H1 (cell line): ENCODE data around the gene FOXF1. TPM values are rescaled to one million over a fixed set of nuclear protein-coding genes. Genes with fewer than 3 reads are reported as not detected.

Experiments
- CTCF ChIA-PET: fragments of 300-600 bp; sonication (Branson Sonifier 250); formaldehyde crosslinking; loops from one replicate; lab custom pipeline; 2021; ENCODE audit not compliant: partially characterized antibody; lab: Charles Lee
- POLR2A ChIA-PET: fragments of 300-600 bp; sonication (Branson Sonifier 250); formaldehyde crosslinking; loops from one replicate; lab custom pipeline; 2021; ENCODE audit warnings: inconsistent platforms; ENCODE audit not compliant: partially characterized antibody; lab: Charles Lee
- DNase-seq, 2 experiments: peaks; one replicate each; pipeline versions ENCODE4 v3.0.0 to v3.0.0-alpha.2; 2010 to 2022; ENCODE audit warnings: low spot score in 2 of 2, low read depth in 1 of 2, mixed read lengths in 1 of 2
- FAIRE-seq: peaks from 2 replicates; lab custom pipeline; 2011; peaks lifted over from hg19 to GRCh38; lab: Jason Lieb, UNC
- H2AFZ ChIP-seq: 2 replicates; pipeline ENCODE4 v1.8.1; 2012; ENCODE audit warnings: low read length, inconsistent platforms
- H2AK5ac ChIP-seq: 2 replicates; pipeline ENCODE4 v1.6.1; 2013; ENCODE audit warnings: low read depth, low read length
- H2BK120ac ChIP-seq: replicated peaks from 2 replicates; pipeline ENCODE3; 2013; ENCODE audit warnings: low read depth, low read length, inconsistent platforms
- H2BK12ac ChIP-seq: 2 replicates; pipeline ENCODE4 v1.6.1; 2013; ENCODE audit warnings: low read depth, low read length
- H2BK15ac ChIP-seq: 2 replicates; pipeline ENCODE4 v1.6.1; 2013; ENCODE audit warnings: low read length
- H2BK20ac ChIP-seq: 2 replicates; pipeline ENCODE4 v1.6.1; 2013; ENCODE audit warnings: low read length
- H2BK5ac ChIP-seq: 2 replicates; pipeline ENCODE4 v1.6.1; 2013; ENCODE audit warnings: low read depth, low read length
- H3K14ac ChIP-seq: 2 replicates; pipeline ENCODE4 v1.6.1; 2013; ENCODE audit warnings: inconsistent platforms; ENCODE audit not compliant: insufficient read length
- H3K18ac ChIP-seq: 2 replicates; pipeline ENCODE4 v1.6.1; 2013; ENCODE audit warnings: low read length; ENCODE audit errors: extremely low read depth
- H3K23ac ChIP-seq: 2 replicates; pipeline ENCODE4 v1.6.1; 2013; ENCODE audit warnings: inconsistent platforms; ENCODE audit not compliant: insufficient read length
- H3K23me2 ChIP-seq: 2 replicates; pipeline ENCODE4 v1.6.1; 2013; ENCODE audit warnings: low read depth, low read length
- H3K27ac ChIP-seq: 2 replicates; pipeline ENCODE4 v1.6.1; 2011; ENCODE audit warnings: low read depth, low read length, inconsistent platforms
- H3K27me3 ChIP-seq, 4 experiments: replicated peaks in 1 of 4; 1 replicate in 1 of 4; 2 replicates in 3 of 4; pipeline versions ENCODE4 v1.6.1 to v1.8.1; 2011 to 2013; ENCODE audit warnings: low read length in 3 of 4, mild to moderate bottlenecking in 3 of 4, inconsistent platforms in 2 of 4, mixed read lengths in 2 of 4, moderate library complexity in 1 of 4; ENCODE audit not compliant: control insufficient read depth in 3 of 4, insufficient read depth in 3 of 4; ENCODE audit errors: extremely low read depth in 1 of 4
- H3K36me3 ChIP-seq, 4 experiments: 2 replicates each; pipeline versions ENCODE4 v1.6.1 to v1.8.1; 2011 to 2013; ENCODE audit warnings: mild to moderate bottlenecking in 4 of 4, low read length in 3 of 4, moderate library complexity in 2 of 4, control low read depth in 1 of 4, inconsistent platforms in 1 of 4; ENCODE audit not compliant: insufficient read depth in 4 of 4, control insufficient read depth in 2 of 4
- H3K4ac ChIP-seq: replicated peaks from 2 replicates; pipeline ENCODE3; 2013; ENCODE audit warnings: low read length, low read depth, mixed read lengths, inconsistent platforms; ENCODE audit not compliant: insufficient read length
- H3K4me1 ChIP-seq, 4 experiments: replicated peaks in 1 of 4; 1 replicate in 1 of 4; 2 replicates in 3 of 4; pipeline versions ENCODE4 v1.6.1 to v1.8.1; 2011 to 2013; ENCODE audit warnings: low read length in 3 of 4, inconsistent platforms in 2 of 4, mixed read lengths in 1 of 4; ENCODE audit not compliant: insufficient read depth in 4 of 4, control insufficient read depth in 3 of 4
- H3K4me2 ChIP-seq, 2 experiments: 2 replicates each; pipeline versions ENCODE4 v1.6.1 to v1.8.1; 2011 to 2013; ENCODE audit warnings: low read depth in 2 of 2, low read length in 2 of 2, control low read depth in 1 of 2, inconsistent platforms in 1 of 2, mild to moderate bottlenecking in 1 of 2; ENCODE audit not compliant: insufficient read depth in 1 of 2
- H3K4me3 ChIP-seq, 4 experiments: fragments of 200-600, 300-600 bp in 1 of 4; sonication (generic), shearing (Covaris generic), sonication (Bioruptor Twin) in 1 of 4; 2 replicates each; pipeline versions ENCODE4 v1.5.1 to v1.8.1; 2011 to 2016; ENCODE audit warnings: low read length in 4 of 4, low read depth in 3 of 4, control low read depth in 2 of 4, inconsistent platforms in 2 of 4, mild to moderate bottlenecking in 2 of 4, mixed read lengths in 1 of 4, moderate library complexity in 1 of 4; ENCODE audit not compliant: insufficient read depth in 2 of 4; ENCODE audit errors: extremely low read depth in 1 of 4
- H3K56ac ChIP-seq: replicated peaks from 2 replicates; pipeline ENCODE3; 2013; ENCODE audit warnings: low read depth, mild to moderate bottlenecking, mixed read lengths, low read length, inconsistent platforms; ENCODE audit not compliant: insufficient read length
- H3K79me1 ChIP-seq: 2 replicates; pipeline ENCODE4 v1.6.1; 2013; ENCODE audit warnings: low read depth, low read length, control low read depth
- H3K79me2 ChIP-seq, 2 experiments: 2 replicates each; pipeline versions ENCODE4 v1.6.1 to v1.8.1; 2012 to 2013; ENCODE audit warnings: low read length in 2 of 2, mild to moderate bottlenecking in 2 of 2, inconsistent platforms in 1 of 2; ENCODE audit not compliant: insufficient read depth in 2 of 2, control insufficient read depth in 1 of 2
- H3K9ac ChIP-seq, 4 experiments: replicated peaks in 1 of 4; 1 replicate in 1 of 4; 2 replicates in 3 of 4; pipeline versions ENCODE4 v1.6.1 to v1.8.1; 2011 to 2013; ENCODE audit warnings: low read depth in 3 of 4, low read length in 3 of 4, control low read depth in 2 of 4, mild to moderate bottlenecking in 2 of 4, moderate library complexity in 2 of 4, inconsistent platforms in 1 of 4; ENCODE audit errors: extremely low read depth in 1 of 4
- H3K9me3 ChIP-seq, 2 experiments: 2 replicates each; pipeline versions ENCODE4 v1.6.1 to v1.8.1; 2012 to 2013; ENCODE audit warnings: mild to moderate bottlenecking in 2 of 2, moderate library complexity in 2 of 2, control low read depth in 1 of 2, inconsistent platforms in 1 of 2, low read depth in 1 of 2, low read length in 1 of 2, mixed read lengths in 1 of 2; ENCODE audit not compliant: insufficient read depth in 2 of 2
- H4K20me1 ChIP-seq, 2 experiments: replicated peaks in 1 of 2; 2 replicates each; pipeline versions ENCODE3 to v1.8.1; 2011 to 2013; ENCODE audit warnings: inconsistent platforms in 2 of 2, low read length in 2 of 2, mild to moderate bottlenecking in 1 of 2; ENCODE audit not compliant: insufficient read depth in 2 of 2, control insufficient read depth in 1 of 2
- H4K5ac ChIP-seq: 2 replicates; pipeline ENCODE4 v1.6.1; 2013; ENCODE audit warnings: low read length, low read depth, mixed read lengths, inconsistent platforms; ENCODE audit not compliant: insufficient read length
- H4K8ac ChIP-seq: 2 replicates; pipeline ENCODE4 v1.8.0; 2013; ENCODE audit warnings: mild to moderate bottlenecking, moderate library complexity, low read length, inconsistent platforms; ENCODE audit not compliant: insufficient read depth; ENCODE audit errors: extremely low read depth
- H4K91ac ChIP-seq: replicated peaks from 2 replicates; pipeline ENCODE3; 2013; ENCODE audit warnings: low read length, mixed read lengths, inconsistent platforms; ENCODE audit not compliant: insufficient read length
- ASH2L ChIP-seq: fragments of 200-600, 300-600 bp; sonication (generic); IDR thresholded peaks from one replicate; pipeline ENCODE4 v1.7.1; 2017; ENCODE audit warnings: low read length
- RNF2 ChIP-seq: fragments of 200-900, 300-1000 bp; sonication (generic); IDR thresholded peaks from 2 replicates; pipeline ENCODE4 v1.7.1; 2016; ENCODE audit warnings: borderline replicate concordance, low read depth, mild to moderate bottlenecking, antibody characterized with exemption, low read length; ENCODE audit not compliant: poor library complexity, severe bottlenecking; ENCODE audit errors: missing control alignments
- ZNF274 ChIP-seq: IDR thresholded peaks from 2 replicates; pipeline ENCODE4 v1.7.0; 2012; ENCODE audit warnings: low read length, borderline replicate concordance; ENCODE audit errors: extremely low read depth
- WGBS, 2 experiments: shearing (Covaris generic) in 1 of 2; methylation state at CpG; one replicate each; pipeline versions ENCODE4 v1.1.6 to v1.1.7; 2013 to 2015; ENCODE audit warnings: low lambda C conversion rate in 2 of 2, mixed read lengths in 2 of 2, inconsistent platforms in 1 of 2, low coverage in 1 of 2, missing lambda C conversion rate in 1 of 2; ENCODE audit not compliant: insufficient replicate concordance in 2 of 2, insufficient coverage in 1 of 2, insufficient read length in 1 of 2; ENCODE audit errors: extremely low coverage in 1 of 2, missing lambda C conversion rate in 1 of 2; 5-methylcytosine and 5-hydroxymethylcytosine counted together
- polyA plus RNA-seq, 7 experiments: library from polyadenylated mRNA; depleted of rRNA in 3 of 7; stranded (reverse) in 5 of 7; unstranded in 2 of 7; fragments of >200 nt in 5 of 7; fragments of 200-250 nt in 2 of 7; gene quantifications; 1 replicate in 5 of 7; 2 replicates in 1 of 7; 4 replicates in 1 of 7; pipeline versions ENCODE4 v1.2.1 to v1.2.3, GENCODE V29; 2011 to 2013; ENCODE audit warnings: missing spikeins in 2 of 7, mixed read lengths in 2 of 7
- total RNA-seq: library from RNA; stranded (reverse); fragmentation: NEBNext Ultra II Directional; extraction: Animal tissue kit (Norgen Biotek cat#: 25700); gene quantifications from 2 replicates; pipeline ENCODE4 v1.2.1, GENCODE V29; 2021

The FOXF1 gene
- total and polyA plus RNA-seq, 2 of the 8 experiments (the other 6 are each of a cell fraction or from before 2014, with no cell fraction given) = 0.02 TPM; not detected in 1

- peaks cover 19 to 33% of the 10 kb centered on the region in 2 experiments for H4K20me1 ChIP-seq
- ChIA-PET POLR2A (interaction anchor here (1.0 to 1.2 kb wide), 2 partner anchors 11 to 19 kb away, joined by 3 read pairs; no protein-coding TSS in a partner anchor), CTCF (interaction anchor here (1.1 to 1.5 kb wide), 5 partner anchors 8 to 439 kb away, joined by 3 to 6 read pairs (median 4); no protein-coding TSS in a partner anchor)
- no peak overlapping the region; the same call in 1 of the 2 replicates for H4K8ac ChIP-seq
- no peak overlapping the region for H3K23ac ChIP-seq
- no peak overlapping the region for H3K4ac ChIP-seq
- H3K4me3 ChIP-seq = no peak overlapping the region
- no peaks in the 10 kb centered on the region; a peak in 1 of 4 replicates for H3K9me3 ChIP-seq
- no peak overlapping the region for H3K27ac ChIP-seq
- peak overlapping the region; percentile 68; the same call in 1 of the 2 replicates for H2BK12ac ChIP-seq
- H2AK5ac ChIP-seq = no peak overlapping the region
- peaks cover 0 to 7% (median 0%) of the 10 kb centered on the region in 4 experiments; a peak in 1 of 8 replicates for H3K36me3 ChIP-seq
- no peak overlapping the region for H2BK5ac ChIP-seq
- H3K4me2 ChIP-seq = peak overlapping the region; percentile 36 to 38; a peak in 3 of 4 replicates
- H3K9ac ChIP-seq = no peak overlapping the region
- no peak overlapping the region for H2BK120ac ChIP-seq
- peak overlapping the region; percentile 78 for H3K18ac ChIP-seq
- H2BK15ac ChIP-seq = 0 out of 2 replicates have a peak overlapping the region, but pooled peaks have one; percentile 46
- no peak overlapping the region for H3K14ac ChIP-seq
- peaks cover 88 to 97% (median 96%) of the 10 kb centered on the region in 4 experiments for H3K27me3 ChIP-seq
- no peaks in the 10 kb centered on the region for H3K79me2 ChIP-seq
- 4% methylated on average over 22 of the region's 24 CpGs; no CpG with 5 or more reads in 1 of the 2 experiments for WGBS, 2 experiments
- no peak overlapping the region for H3K56ac ChIP-seq
- no peak overlapping the region for H4K91ac ChIP-seq
- no peak for FAIRE-seq
- H3K79me1 ChIP-seq = no peaks in the 10 kb centered on the region
- peaks cover 3 to 51% (median 31%) of the 10 kb centered on the region in 4 experiments for H3K4me1 ChIP-seq
- H2AFZ ChIP-seq = no peak overlapping the region
- TF ChIP-seq RNF2 (peak; percentile 78), ASH2L (peak; percentile 33), ZNF274 (no peak)
- peak in 1 of 2 experiments; percentile 71 for DNase-seq
- H4K5ac ChIP-seq = no peak overlapping the region
- H3K23me2 ChIP-seq = peaks cover 5% of the 10 kb centered on the region; the same call in 1 of the 2 replicates
- H2BK20ac ChIP-seq = no peak overlapping the region; the same call in 1 of the 2 replicates
Observed at GRCh38 chr16:86512301-86512859, 2.1 kb downstream of the FOXF1 start.
